Activated CD4-positive, CD25-positive, alpha-beta regulatory T cell treated with anti-CD3 and anti-CD28 coated beads, Interleukin-2, amount 50 U/mL, for 24 hours (primary cell): ENCODE results near the gene SLCO4A1.

ENCODE experiments used
- ATAC-seq, 2 donors: fragments of 150-1000 bp; cut with Tn5 transposase; one replicate each; pipeline ENCODE4 v1.10.0; 2021; ENCODE audit warnings: mild to moderate bottlenecking in 1 of 2, moderate library complexity in 1 of 2

SLCO4A1 gene

GRCh38 chr20:62718546-62718945 is 76.2 kb downstream of the SLCO4A1 start:
- ATAC-seq, result no peak

- no peak for ATAC-seq
Observed at GRCh38 chr20:62719250-62719935, 77.1 kb downstream of the SLCO4A1 start.
